Occipital lobe (tissue), 2 donors: ENCODE results near the gene UBXN1. TPM values are rescaled to one million over a fixed set of nuclear protein-coding genes. Genes with fewer than 3 reads are reported as not detected.
"Not testable (repeated sequence)": the region's sequence is repeated elsewhere in the genome, so short reads cannot be mapped to it uniquely, and the experiment has no call there.

Source experiments
- DNase-seq: peaks from one replicate; lab custom pipeline; 2025; lab: John Stamatoyannopoulos, UW
- total RNA-seq: library from RNA; depleted of rRNA; stranded (reverse); fragments of >200 nt; gene quantifications from one replicate; pipeline ENCODE4 v1.2.3, GENCODE V29; 2014

UBXN1 gene
- total RNA-seq, 1 donor from 2014 or later = 91.4 TPM

DNA sequence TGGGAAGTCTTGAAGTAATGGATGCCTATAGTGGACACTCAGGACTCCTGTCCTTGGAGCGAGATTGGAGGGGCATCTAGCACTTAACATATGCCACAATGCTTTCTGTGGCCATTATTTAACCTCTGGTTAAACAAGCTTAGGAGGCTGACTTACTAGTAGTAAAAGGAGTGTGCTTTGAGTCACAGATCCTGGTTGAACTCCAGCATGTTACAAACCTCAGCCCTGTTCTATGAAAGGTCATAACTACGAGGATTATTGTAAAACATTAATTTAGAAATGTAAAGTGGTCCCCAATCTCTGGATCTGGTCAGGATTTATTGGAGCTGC lies 5.7 kb downstream of the UBXN1 start:
- DNase-seq = no peak

DNA sequence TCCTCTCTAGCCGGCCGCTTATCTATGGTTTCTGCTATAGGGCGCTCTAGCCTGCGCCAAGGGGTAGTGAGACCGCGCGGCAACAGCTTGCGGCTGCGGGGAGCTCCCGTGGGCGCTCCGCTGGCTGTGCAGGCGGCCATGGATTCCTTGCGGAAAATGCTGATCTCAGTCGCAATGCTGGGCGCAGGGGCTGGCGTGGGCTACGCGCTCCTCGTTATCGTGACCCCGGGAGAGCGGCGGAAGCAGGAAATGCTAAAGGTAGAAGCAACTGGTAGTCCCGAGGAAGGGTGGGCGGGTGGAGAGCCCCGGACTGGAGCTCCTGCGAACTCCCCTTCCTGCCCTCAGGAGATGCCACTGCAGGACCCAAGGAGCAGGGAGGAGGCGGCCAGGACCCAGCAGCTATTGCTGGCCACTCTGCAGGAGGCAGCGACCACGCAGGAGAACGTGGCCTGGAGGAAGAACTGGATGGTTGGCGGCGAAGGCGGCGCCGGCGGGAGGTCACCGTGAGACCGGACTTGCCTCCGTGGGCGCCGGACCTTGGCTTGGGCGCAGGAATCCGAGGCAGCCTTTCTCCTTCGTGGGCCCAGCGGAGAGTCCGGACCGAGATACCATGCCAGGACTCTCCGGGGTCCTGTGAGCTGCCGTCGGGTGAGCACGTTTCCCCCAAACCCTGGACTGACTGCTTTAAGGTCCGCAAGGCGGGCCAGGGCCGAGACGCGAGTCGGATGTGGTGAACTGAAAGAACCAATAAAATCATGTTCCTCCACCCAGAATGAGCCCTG lies 7.1 kb downstream of the UBXN1 start, which contains the start of the genes LBHD1 and UQCC3:
Gene LBHD1, minus strand, starts transcription at position 660 of the 782 bp plus-strand sequence. CDS start 2,236 bp downstream, outside the sequence.
Gene UQCC3, plus strand, starts transcription at position 66 of the 782 bp plus-strand sequence. Its CDS starts 73 bp downstream, at position 139.
- DNase-seq = peak; percentile 82

DNA sequence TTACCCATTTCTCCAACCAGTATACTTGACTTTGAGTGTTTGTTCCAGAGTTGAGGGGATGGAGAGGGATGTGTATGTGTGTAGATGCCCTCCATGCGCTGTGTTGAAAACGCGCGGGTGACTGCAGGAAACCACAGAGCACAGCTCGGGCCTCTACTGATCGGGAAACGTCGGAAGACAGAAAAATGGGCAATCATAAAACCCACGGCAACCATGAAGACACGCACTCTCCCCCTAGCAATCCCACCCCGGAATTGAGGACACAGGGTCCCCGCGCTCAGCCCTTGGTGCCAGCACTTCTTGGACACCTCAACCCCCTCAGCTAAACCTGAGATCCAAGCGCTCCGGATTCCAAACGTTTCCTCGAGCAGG lies 7.7 kb downstream of the UBXN1 start:
- no peak for DNase-seq

DNA sequence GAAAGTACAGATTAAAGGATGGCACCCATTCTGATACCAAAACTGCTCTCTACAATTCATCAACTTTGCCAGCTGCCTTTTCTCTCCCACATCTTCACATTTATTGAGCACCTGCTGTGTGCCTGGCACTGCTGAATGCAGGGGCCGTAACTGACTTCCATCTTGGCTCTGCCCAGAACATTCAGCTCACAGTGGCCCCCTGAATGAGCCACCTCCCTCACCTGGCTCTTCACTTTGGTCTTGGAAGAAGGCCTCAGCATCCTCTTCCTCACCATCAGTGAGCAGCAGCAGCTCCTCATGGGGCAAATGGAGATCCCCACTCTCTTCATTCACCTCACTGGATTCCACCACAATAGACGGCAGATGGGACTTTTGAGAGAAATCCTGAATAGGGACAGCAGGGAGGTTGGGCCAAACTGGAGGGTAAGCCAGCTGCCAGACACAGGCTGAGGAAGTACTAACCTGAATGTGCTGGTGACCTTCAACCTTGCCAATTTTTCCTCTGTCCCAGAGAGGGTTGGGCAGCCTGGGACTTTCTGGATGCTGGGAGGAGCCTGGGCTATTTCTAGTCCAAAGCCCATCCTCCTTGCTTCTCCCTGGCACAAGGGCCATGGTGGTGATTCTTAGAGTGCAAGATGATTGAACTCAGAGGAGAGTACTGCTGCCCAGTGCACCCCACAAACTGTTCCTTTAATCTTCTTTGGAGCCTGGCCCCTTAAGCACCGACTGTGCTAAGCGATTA lies 9.3 kb downstream of the UBXN1 start:
- DNase-seq = no peak

DNA sequence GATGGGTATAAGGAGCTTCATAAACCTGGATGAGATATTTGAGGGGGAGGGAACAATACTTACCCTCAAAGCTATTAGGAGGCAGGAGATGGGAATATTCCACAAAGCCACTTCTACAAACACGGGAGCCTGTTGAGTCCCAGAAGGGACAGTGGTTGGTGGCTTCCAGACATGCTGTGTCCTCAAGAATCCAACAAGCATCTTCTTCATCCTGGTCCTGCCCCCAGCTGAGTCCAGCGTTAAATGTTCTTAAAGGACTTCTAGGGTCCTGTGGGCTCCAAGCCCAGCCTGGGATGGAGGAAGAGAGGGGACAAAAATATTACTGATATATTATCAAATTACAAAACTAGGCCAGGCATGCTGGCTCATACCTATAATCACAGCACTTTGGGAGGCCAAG lies 11.4 kb downstream of the UBXN1 start:
- DNase-seq = no peak

DNA sequence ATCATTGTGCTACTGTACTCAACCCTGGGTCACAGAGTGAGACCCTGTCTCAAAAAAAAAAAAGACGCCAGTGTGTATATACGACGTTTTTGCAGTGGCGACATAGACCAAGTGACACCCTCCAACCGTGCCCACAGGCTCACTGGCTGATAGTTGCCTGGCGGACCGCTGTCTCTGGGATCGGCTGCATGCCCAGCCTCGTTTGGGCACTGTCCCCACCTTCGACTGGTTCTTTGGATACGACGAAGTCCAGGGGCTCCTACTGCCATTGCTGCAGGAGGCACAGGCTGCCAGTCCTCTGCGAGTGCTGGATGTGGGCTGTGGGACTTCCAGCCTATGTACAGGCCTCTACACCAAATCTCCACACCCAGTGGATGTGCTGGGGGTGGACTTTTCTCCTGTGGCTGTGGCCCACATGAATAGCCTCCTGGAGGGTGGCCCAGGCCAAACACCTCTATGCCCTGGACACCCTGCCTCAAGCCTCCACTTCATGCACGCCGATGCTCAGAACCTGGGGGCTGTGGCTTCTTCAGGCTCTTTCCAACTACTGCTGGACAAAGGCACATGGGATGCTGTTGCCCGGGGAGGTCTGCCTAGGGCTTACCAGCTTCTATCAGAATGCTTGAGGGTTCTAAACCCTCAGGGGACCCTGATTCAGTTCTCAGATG lies 12.5 kb downstream of the UBXN1 start:
- DNase-seq = no peak

DNA sequence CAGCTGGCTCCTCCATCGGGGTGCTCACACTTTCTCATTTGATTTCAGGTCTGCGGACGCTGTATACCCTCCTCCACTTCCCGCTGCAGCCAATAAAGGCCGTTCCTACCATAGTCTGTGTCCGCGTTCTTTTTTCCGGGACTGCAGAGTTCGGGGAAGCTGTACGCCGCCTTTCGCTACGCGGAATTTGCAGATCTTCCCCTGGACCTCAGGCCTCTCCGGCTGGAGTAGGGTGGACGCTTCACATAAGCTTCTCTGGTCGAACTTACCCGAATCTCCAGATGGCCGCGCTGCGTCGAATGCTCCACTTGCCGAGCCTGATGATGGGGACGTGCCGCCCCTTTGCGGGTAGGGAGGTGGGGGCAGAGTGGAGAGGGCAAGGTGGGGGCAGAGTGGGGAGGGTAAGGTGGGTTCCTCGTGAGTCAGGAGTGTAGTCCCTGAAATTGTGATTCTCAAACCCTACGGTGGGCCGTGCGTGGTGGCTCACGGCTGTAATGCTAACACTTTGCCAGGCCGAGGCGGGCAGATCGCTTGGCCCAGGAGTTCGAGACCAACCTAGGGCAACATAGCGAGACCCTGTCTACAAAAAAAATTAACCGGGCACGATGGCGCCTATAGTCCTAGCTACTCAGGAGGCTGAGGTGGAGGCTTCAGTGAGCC lies 13.1 kb downstream of the UBXN1 start:
- DNase-seq = peak; percentile 44

DNA sequence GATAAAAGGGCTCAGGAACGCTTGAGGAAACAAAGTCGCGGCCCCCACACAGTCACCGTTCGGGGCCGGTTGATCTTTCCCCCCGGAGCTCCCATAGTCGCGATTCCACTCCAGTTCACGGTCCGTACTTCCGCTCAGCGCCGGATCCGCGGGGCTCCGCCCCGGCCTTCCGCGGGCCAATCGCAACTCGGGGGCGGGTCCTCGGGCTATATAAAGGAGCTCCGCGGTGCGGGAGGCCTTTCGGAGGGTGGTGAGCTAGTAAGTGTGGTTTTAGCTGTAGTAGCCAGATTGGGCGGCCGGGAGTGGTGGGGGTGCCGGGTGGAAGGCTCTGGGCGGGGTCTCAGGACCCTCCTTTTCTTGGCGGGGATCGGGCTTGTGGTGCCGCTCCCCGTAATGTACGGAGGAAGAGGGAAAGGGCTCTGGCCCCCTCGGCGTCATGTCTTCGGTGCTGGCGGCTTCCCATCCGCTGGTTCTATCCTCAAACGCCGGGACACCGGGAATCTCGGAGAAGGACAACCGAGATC lies 13.7 kb downstream of the UBXN1 start, which contains the start of the genes C11orf98 and CSKMT:
Gene C11orf98, minus strand, starts transcription at position 136 of the 524 bp plus-strand sequence. Its CDS starts 41 bp downstream, at position 95.
Gene CSKMT, plus strand, starts transcription at position 238 of the 524 bp plus-strand sequence. CDS start 568 bp downstream, outside the sequence.
- DNase-seq = peak; percentile 97

DNA sequence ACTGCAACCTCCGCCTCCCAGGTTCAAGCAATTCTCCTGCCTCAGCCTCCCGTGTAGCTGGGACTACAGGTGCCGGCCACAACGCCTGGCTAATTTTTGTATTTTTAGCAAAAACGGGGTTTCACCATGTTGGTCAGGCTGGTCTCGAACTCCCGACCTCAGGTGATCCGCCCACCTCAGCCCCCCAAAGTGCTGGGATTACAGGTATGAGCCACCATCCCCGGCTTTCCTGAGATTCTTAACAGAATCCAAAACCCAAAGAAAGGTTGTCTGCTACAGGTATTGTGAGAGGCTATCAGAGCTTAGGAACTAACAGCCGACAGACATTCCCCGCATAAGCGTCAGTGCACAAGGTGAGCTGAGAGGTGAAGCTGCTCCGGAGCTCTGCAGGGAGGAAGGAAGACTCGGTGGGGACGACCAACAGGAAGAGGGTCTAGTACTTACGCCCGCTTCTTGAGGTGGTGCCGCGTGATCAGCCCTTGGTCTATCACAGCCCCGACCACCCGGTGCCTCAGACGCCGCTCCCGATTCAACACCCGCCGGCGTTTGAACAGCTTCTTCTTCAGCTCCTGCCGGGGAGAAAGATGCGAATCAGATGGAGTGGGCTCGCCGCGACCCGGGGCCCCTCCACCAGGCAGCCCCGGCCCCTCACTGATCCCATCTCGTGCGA lies 14.3 kb downstream of the UBXN1 start:
- DNase-seq = peak; percentile 53

DNA sequence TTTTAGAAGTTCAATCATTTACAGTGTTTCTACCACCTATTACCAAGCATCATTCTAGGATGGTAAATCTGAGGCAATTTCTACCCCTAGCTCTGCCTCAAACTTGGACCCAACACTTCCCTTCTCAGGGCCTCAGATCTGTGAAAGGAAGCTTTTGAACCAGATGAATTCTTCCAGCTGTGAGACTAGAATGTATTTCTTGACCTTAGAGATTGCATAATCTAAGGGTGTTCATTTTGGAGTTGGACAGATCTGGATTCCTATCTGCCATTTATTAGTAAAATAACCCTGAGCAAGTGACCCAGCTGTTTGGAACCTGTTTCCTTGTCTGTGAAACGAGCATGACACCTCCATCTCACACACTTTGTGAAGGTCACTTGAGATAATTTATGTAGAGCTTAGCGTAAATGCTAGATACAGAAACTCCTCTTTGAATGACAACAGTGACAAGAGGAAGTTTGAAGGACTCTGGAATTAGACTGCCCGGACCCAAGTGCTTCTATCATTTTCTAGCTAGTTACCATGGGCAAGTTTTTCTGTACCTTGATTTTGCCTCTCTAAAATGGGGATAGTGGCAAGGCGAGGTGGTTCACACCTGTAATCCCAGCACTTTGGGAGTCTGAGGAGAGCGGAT lies 22.0 kb downstream of the UBXN1 start:
- DNase-seq = no peak

DNA sequence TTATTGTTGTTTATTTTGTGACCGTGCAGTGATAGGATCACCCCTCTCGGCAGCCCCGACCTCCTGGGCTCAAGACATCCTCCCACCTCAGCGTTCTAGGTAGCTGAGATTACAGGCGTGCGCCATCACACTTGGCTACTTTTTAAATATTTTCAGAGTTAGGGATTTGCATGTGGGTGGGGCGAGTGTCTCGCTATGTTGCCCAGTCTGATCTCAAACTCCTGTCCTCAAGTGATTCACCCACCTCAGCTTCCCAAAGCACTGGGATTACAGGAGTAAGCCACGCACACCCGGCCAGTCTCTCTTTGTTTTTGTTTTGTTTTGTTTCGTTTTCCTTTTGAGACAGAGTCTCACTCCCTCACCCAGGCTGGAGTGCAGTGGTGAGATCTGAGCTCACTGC lies 24.6 kb downstream of the UBXN1 start:
- DNase-seq = no peak

DNA sequence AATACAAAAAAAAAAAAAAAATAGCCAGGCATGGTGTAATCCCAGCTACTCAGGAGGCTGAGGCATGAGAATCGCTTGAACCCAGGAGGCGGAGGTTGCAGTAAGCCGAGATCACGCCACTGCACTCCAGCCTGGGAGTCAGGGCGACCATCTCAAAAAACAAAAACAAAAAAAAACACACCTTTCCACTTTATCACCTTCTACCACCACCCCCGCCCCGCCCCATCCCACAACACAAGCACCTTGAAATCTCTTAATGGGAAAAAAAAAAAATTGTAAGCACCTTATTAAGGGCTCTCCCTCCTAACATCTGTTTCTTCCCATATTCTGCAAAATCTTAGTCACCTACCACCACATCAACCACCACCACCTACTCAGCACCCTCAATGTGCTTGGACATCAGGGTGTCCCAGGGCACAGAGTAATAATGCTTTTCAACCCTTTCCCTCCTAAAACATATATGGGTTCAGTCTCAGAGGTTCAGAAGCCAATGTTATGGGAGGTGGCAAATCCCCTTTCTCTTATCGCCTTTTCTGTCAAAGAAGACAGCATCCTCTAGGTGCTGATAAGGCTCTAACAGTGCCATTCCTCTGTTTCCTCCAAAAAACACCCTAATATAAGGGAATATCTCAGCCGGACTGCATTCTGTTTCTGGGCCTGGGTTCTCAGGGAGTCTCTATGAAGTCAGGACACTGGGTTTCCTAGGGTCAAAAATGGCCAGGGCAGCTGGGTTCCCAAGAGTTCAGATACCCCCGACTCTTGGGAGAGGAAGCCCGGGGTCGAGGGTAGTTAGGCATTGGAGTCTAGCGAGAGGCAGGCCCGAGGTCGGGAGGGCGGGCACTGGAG lies 26.5 kb downstream of the UBXN1 start:
- no peak for DNase-seq

DNA sequence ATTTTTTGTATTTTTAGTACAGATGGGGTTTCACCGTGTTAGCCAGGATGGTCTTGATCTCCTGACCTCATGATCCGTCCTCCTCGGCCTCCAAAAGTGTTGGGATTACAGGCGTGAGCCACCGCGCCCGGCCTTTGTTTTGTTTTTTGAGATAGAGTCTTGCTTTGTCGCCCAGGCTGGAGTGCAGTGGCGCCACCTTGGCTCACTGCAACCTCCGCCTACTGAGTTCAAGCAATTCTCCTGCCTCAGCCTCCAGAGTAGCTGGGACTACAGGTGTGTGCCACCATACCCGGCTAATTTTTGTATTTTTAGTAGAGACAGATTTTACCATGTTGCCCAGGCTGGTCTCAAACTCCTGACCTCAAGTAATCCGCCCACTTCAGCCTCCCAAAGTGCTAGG lies 28.6 kb downstream of the UBXN1 start:
- not testable (repeated sequence) for DNase-seq

DNA sequence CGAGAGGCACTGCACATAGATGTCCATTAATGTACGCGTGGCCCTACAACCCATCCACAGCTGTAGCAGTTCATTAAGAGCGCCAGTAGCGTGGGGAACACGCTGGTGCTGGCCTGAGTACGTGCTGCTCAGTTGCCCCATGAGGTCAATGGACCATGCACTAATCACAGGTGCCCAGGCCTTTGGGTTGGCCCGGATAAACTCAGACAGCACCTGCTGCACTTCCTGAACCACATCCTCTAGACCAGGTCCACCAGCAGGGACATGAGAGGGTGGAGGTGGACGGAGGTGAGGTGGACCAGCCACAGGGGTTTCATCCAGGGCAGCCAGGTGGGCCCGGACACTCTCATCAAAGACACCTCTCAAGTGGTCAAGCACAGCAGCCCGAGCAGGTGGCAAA lies 29.4 kb downstream of the UBXN1 start:
- no peak for DNase-seq

DNA sequence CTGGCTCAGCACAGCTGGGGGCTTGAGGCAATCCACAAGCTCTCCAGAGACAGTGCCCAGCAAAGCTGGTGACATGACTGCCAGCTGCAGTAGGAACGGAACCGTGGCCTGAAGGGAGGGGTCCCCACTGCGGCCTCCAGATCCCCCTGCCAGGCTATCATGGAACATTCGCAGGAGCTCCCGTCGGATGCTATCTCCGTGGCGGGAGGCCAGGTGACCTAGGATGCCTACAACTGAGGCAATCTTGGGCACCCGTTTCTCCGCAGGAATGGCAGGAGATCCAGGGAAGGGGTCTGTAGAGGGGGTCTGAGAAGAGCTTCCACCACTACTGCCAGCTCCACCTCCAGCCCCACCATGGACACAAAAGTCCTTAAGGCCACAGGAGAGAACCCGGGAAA lies 29.9 kb downstream of the UBXN1 start:
- DNase-seq = no peak

DNA sequence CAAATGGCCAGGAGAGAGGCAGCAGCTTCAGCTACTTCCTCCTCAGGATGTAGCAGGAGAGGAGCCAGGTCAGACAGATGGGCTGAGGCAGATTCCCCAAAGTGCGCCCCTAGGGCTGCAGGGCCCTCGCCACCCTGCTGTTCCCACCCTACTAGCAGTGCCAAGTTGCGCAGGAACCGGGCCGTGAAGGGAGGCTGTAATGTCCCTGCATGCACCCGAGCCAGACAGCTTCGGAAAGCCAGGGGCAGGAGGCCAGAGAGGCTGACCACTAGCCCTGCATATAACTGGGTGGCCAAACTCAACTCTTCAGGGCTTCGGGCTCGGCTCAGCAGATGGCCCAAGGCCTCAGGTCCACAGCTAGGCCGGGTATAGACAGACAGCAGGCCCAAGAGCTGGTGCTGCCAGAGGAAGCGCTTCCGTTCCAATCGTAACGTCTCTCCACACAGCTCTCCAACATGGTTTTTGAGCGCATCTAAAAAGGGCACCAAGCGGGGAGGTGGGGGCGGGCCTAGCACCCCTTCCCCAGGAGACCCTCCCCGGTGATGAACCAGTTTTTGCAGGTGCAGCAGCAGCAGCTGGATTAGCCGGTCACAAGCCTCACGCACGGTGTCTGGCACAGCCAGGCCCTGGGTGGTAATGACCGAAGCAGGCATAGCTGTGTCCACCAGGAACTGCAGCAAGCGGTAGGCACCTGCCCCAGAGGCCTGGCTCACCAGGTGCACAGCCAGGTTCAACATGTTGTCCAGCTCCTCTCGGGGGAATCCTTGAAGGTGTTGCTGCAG lies 30.5 kb downstream of the UBXN1 start:
- DNase-seq = no peak

DNA sequence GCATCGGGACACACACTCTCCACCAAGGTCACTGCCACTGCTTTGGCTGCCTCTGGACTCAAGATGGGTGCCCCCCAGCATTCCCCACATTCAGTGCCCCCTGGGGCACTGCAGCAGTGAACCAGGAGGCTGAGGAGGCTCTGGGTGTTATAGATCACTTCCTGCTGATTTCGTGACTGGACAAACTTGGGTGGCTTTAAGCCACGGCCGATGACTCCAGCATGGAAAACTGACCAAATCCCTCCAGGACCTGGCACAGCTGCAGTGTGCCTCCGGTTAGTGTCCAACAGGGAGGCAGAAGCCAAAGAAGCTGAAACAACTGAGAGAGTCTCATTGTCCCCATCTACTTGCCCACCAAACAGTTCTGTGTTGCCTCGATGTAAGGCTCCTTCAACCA lies 31.3 kb downstream of the UBXN1 start:
- DNase-seq = no peak

DNA sequence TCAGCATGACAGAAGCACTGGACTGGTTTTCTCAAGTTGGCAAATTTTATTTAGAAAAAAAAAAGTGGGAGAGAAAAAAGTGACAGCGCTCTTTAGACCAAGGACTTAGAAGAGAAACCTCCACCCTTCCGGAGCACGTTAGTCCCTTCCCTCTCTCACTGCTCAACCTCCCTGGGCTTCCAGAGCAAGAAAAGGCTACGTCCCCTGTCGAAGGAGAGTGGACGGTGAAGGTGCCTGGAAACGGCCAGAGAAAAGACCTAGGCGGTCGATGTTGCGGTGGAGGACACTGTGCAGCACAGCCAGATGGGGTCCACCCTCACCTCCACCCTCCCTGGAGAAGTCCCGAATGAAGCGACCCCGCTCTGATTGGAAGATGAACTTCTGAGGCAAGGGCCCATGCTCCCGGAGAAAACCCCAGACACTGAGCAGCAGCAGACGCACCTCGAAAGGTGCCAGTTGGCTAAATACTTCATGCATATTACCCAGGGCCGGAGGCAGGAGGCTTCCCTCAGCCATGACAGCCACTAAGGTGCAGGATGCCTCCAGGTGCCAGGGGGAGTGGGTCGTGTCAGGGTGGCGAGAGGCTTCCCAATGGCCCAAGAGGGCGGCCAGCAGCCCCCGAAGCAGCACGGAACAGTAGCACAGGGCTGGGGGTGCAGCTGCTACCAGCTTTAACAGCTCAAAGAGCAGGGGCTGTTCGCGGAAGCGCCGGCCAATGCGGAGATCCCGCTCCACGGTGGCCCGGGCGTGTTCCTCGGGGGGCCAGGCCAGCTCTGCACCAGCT lies 31.9 kb downstream of the UBXN1 start:
- DNase-seq = no peak
